Stimulated activated CD8-positive, alpha-beta memory T cell treated with anti-CD3 and anti-CD28 coated beads, Interleukin-7, amount 100 ng/mL, for 1 hour (primary cell): ENCODE data around the gene NCOA7.
"Not testable (repeated sequence)": the region's sequence is repeated elsewhere in the genome, so short reads cannot be mapped to it uniquely, and the experiment has no call there.

Source experiments
- DNase-seq, 2 donors: peaks; one replicate each; pipeline ENCODE4 v3.0.0-alpha.2; 2020; ENCODE audit warnings: low read depth in 2 of 2

NCOA7 gene

DNA sequence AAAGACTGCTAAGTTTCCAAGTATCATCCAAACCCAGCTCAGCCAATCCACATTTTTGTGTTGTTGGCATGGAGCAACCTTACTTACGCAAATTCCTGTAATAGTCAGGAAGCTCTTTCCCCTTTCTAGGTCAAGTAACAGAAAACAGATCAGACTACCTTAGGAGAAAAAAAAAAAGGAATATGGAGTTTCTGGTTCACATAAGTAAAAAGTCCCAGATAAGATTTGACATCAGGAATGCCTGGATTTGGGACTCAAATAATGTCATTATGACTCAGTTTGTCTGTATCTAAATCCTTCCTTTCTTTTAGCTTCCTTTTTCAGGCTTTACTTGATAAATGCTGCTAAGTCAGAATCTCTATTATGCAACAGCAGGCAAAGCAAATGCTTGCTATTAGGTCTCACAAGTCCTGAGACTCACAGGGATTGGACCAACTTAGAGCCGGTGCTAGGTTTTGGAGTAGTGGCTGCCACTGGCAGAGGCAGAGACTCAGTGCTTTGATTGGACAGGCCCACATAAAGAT, 44.5 kb downstream of the NCOA7 start:
- no peak for DNase-seq

GRCh38 chr6:125836466-125836865, 45.7 kb downstream of the NCOA7 start:
- no peak for DNase-seq

DNA sequence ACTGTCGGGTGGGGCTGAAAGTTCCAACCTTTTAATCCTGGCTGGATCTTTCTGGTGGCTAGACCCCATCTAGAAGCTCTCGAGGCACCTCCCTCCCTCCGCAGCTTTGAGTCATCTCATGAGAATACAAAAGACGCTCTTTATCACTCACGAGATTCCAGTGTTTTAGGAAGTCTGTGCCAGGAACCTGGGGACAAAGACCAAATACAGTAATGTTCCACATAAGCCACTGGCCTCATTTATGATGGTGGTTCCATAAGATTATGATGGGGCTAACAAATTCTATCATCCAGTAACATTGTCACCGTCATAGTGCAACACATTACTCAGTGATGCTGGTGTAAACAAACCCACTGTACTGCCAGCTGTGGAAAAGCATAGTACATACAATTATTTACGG, 48.7 kb downstream of the NCOA7 start:
- no peak for DNase-seq

- DNase-seq: no peak
Measured at GRCh38 chr6:125839879-125840278, 49.1 kb downstream of the NCOA7 start.

GRCh38 chr6:125841356-125842090, 50.8 kb downstream of the NCOA7 start:
- DNase-seq: no peak

DNA sequence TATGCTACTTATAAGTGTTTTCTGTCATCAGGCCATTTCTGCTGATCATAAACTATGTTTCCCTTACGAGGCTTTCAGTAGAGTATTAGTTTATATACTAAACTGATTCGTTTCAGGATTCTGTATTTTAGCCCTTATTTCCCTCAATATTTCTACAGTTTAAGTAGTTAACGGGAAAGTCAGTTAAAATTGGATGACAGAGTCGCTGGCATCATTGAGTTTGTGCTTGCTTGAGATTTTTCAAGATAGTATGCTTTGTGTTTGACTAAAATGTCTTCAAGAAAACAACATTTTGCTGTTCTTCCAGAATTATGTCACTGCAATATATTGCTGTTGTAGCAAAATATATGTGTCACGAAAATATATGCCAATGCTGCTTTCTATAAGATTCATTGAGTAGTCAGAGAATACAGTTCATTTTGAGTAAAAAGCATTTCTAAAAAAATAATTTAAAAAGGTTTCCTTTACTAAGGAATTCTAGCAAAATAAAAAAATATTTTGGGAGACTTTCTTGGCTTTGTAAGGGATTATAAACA, 51.4 kb downstream of the NCOA7 start:
- no peak for DNase-seq

GRCh38 chr6:125843593-125843992, 52.8 kb downstream of the NCOA7 start:
- no peak for DNase-seq

GRCh38 chr6:125844989-125845388, 54.2 kb downstream of the NCOA7 start:
- no peak for DNase-seq

- no peak for DNase-seq
Measured at GRCh38 chr6:125846292-125847024, 55.7 kb downstream of the NCOA7 start.

DNA sequence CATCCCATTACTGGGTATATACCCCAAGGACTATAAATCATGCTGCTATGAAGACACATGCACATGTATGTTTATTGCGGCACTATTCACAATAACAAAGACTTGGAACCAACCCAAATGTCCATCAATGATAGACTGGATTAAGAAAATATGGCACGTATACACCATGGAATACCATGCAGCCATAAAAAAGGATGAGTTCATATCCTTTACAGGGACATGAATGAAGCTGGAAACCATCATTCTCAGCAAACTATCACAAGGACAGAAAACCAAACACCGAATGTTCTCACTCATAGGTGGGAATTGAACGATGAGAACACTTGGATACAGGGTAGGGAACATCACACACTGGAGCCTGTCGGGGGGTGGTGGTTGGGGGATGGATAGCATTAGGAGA, 57.5 kb downstream of the NCOA7 start:
- not testable (repeated sequence) for DNase-seq

GRCh38 chr6:125850361-125850760, 59.6 kb downstream of the NCOA7 start:
- DNase-seq: no peak

DNA sequence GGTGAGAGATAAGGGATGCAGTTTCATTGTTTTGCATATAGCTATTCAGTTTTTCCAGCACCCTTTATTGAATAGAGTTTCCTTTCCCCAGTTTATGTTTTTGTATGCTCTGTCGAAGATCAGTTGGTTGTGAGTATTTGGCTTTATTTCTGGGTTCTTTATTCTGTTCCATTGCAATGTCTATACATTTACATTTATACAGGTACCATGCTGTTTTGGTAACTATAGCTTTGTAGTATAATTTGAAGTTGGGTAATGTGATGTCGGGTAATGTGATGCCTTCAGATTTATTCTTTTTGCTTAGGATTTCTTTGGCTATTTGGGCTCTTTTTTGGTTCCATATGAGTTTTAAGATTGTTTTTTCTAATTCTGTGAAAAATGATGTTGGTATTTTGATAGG, 61.8 kb downstream of the NCOA7 start:
- DNase-seq: no peak

GRCh38 chr6:125853168-125853567, 62.4 kb downstream of the NCOA7 start:
- no peak for DNase-seq

DNA sequence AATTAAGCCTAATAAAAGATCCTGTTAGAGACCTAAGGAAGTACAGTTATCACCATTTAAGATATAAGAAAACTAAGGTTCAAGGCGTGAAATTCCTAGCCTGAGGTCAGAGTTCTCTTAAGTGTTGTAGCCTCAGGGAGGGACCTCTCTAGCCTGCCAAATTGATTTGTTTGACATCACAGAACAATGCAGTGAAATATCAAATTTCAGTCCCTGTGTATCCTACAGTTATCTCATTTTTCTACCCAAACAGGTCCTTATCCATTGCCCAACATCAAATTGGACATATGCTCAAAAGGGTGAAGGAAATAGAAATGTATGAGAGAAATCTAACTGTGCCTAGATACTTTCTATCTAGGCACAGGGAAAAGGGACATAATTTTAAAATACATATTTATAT, 63.0 kb downstream of the NCOA7 start:
- no peak for DNase-seq

DNA sequence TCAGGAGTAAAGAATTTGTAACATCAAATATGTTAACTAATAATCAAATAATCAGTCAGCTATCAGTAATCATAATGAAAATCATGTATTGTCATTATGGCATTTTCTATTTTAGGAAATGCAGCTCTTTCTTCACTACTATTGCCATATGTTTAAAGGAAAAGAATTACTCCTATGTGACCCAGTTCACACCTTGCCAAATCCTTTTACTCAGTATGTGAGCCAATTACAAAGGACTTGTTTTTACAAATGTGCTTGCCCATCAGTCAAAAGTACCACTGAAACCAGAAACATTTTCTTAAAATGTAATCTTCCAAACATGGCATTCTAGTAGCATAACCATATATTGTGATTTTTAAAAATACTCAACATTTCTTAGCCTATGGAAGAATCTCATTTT, 63.6 kb downstream of the NCOA7 start:
- no peak for DNase-seq

GRCh38 chr6:125855783-125856182, 65.0 kb downstream of the NCOA7 start:
- DNase-seq: no peak

GRCh38 chr6:125857846-125858245, 67.1 kb downstream of the NCOA7 start:
- DNase-seq: no peak

DNA sequence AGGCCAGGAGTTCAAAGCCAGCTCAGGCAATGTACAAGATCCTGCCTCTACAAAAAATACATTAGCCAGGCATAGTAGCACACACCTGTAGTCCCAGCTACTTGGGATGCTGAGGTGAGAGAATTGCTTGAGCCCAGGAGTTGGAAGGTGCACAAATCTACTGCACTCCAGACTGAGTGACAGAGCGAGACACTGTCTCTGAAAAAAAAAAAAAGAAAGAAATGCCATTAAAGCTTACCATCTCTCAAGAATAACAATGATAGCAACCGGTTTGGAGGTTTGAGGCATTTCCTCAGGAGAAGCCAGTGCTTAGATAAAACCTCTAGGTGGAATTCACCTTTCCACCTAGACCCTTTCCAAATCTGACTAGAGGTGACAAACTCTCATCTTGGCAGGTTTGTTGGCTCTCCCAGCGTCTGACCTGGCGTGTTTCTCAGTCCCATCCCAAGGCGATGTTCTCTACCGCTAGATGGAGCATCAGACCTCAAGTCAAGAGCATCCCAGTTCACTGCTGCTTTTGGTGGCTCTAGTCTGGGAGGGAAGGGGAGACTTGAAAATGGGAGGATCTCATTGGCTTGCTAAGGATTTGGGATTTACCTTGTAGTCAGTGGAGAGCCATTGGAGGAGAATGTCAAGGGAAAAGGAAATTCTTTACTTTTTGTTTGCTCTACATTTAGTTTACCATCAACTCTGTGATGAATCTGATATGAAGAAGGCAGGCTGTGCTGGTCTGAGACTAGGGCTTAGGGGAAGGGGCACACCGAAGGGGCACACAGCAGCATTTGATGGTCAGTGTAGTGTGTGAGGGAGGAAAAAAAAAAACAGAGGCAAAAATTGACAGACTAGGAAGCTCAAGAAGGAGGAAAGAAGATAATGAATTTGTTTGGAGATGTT, 67.9 kb downstream of the NCOA7 start:
- DNase-seq: no peak

DNA sequence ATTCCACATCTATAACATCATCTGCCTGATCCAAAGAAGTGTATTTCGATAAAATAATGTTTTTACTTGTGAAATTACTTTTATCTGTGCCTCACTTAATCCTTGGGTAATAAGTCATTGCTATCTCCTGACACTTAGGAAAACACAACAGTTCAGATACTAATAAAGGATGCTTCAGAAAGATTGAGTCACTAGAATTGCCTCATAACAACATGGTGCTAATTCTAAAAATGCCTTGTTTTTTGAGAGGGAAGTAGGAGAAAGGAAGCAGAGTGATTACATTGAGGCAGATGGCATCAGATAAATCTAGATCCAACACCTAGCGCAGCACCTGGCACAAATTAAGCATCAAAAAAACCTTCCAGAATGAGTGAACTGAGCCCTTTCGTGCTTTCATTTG, 69.0 kb downstream of the NCOA7 start:
- no peak for DNase-seq

- DNase-seq: no peak
Measured at GRCh38 chr6:125863023-125863422, 72.3 kb downstream of the NCOA7 start.

DNA sequence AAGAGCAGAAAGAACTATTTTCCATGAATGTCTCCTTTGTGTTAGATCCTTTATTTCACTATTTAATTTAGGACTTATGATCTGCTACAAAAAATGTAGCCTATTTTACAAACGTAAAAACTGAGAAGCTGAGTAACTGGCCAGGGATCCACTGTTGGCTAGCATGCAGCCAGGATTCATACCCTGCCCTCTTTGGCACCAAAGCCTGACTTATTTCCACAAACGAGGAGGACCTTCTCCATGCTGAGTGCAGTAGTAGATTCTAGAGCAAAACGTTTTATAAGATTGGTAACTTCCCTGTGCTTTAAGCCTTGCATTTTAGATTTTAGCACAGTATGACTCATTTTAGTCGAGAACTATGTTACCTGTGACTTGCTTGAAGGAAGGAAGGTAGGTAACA, 74.3 kb downstream of the NCOA7 start:
- DNase-seq: no peak

DNA sequence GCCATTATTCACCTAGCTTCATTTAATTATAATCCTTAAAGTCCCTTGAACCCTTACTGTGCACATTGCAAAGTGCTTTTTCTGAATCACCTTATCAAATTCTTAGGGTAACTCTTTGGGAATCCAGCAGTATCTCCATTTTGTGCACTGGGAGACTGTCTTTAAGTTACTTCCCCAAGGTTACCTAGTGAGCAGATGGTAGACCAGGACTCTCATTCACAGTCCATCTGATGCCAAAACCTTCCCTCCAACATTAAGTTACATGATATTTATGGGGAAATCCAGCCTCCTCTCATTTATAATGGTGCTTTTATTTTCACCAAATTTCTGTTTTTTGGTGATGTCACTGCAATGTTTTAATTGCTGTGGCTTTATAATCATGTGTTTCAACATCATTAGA, 75.7 kb downstream of the NCOA7 start:
- no peak for DNase-seq
